NCI-H524 treated with DMSO at 0.1 percent for 48 hours (cell line): ENCODE measurements around the gene ST6GALNAC2.
"Not testable (repeated sequence)": the region's sequence is repeated elsewhere in the genome, so short reads cannot be mapped to it uniquely, and the experiment has no call there.

Experiments used
- DNase-seq: peaks from one replicate; lab custom pipeline; 2025; lab: John Stamatoyannopoulos, UW

The ST6GALNAC2 gene

GRCh38 chr17:76570457-76570856 lies 15.2 kb downstream of the ST6GALNAC2 start:
- DNase-seq, result no peak

GRCh38 chr17:76569607-76570279 lies 15.9 kb downstream of the ST6GALNAC2 start:
- no peak for DNase-seq

GRCh38 chr17:76568811-76569221 lies 16.8 kb downstream of the ST6GALNAC2 start:
- DNase-seq, result no peak

GRCh38 chr17:76567634-76568432 lies 17.8 kb downstream of the ST6GALNAC2 start:
- DNase-seq, result no peak

- DNase-seq, result no peak
Measured at GRCh38 chr17:76566988-76567431, 18.6 kb downstream of the ST6GALNAC2 start.

- DNase-seq, result no peak
Measured at GRCh38 chr17:76566613-76566943, 19.1 kb downstream of the ST6GALNAC2 start.

- no peak for DNase-seq
Measured at GRCh38 chr17:76565728-76566612, 19.7 kb downstream of the ST6GALNAC2 start.

- peak; percentile 100 for DNase-seq
Measured at GRCh38 chr17:76564991-76565727, 20.5 kb downstream of the ST6GALNAC2 start.

GRCh38 chr17:76563359-76563758 lies 22.3 kb downstream of the ST6GALNAC2 start:
- DNase-seq, result not testable (repeated sequence)

- no peak for DNase-seq
Measured at GRCh38 chr17:76562734-76563148, 22.9 kb downstream of the ST6GALNAC2 start.

GRCh38 chr17:76561799-76562268 lies 23.8 kb downstream of the ST6GALNAC2 start:
- no peak for DNase-seq

GRCh38 chr17:76561332-76561731 lies 24.3 kb downstream of the ST6GALNAC2 start:
- no peak for DNase-seq

- no peak for DNase-seq
Measured at GRCh38 chr17:76560877-76561221, 24.8 kb downstream of the ST6GALNAC2 start.

GRCh38 chr17:76560036-76560876 lies 25.4 kb downstream of the ST6GALNAC2 start:
- DNase-seq, result no peak

- not testable (repeated sequence) for DNase-seq
Measured at GRCh38 chr17:76559460-76559859, 26.2 kb downstream of the ST6GALNAC2 start.

- DNase-seq, result no peak
Measured at GRCh38 chr17:76558198-76559095, 27.2 kb downstream of the ST6GALNAC2 start.

GRCh38 chr17:76557368-76558197 lies 28.1 kb downstream of the ST6GALNAC2 start:
- peak; percentile 97 for DNase-seq

- DNase-seq, result no peak
Measured at GRCh38 chr17:76556765-76557367, 28.8 kb downstream of the ST6GALNAC2 start.
